GM23338 (cell line): ENCODE data around the gene CSNK1G1. TPM values are rescaled to one million over a fixed set of nuclear protein-coding genes. Genes with fewer than 3 reads are reported as not detected.

Source experiments
- ATAC-seq: fragments of 200-7000 bp; cut with Tn5 transposase; 3 replicates; pipeline ENCODE4 v1.9.1; 2020
- DNase-seq: peaks from one replicate; pipeline ENCODE4 v3.0.0-alpha.2; 2015; ENCODE audit warnings: low spot score
- H2AFZ ChIP-seq: fragments of 200-600 bp; sonication (generic); 2 replicates; pipeline ENCODE4 v1.8.0; 2016; ENCODE audit warnings: antibody characterized with exemption, mild to moderate bottlenecking, moderate library complexity
- H3F3A ChIP-seq: fragments of 200-600 bp; sonication (generic); replicated peaks from 2 replicates; pipeline ENCODE4 v1.8.0; 2017; ENCODE audit warnings: antibody characterized with exemption, mixed run types, low read depth
- H3K27ac ChIP-seq: fragments of 200-600 bp; sonication (generic); 2 replicates; pipeline ENCODE4 v1.6.1; 2016; ENCODE audit warnings: low read depth
- H3K27me3 ChIP-seq: fragments of 200-600 bp; sonication (generic); 2 replicates; pipeline ENCODE4 v1.8.0; 2016; ENCODE audit warnings: mild to moderate bottlenecking, mixed run types, moderate library complexity; ENCODE audit not compliant: insufficient read depth
- H3K36me3 ChIP-seq: fragments of 200-600 bp; sonication (generic); 2 replicates; pipeline ENCODE4 v1.8.0; 2016; ENCODE audit warnings: mild to moderate bottlenecking; ENCODE audit not compliant: insufficient read depth
- H3K4me1 ChIP-seq: fragments of 200-600 bp; sonication (generic); 2 replicates; pipeline ENCODE4 v1.8.0; 2016; ENCODE audit warnings: mild to moderate bottlenecking, moderate library complexity; ENCODE audit not compliant: insufficient read depth
- H3K4me2 ChIP-seq: fragments of 200-600 bp; sonication (generic); 2 replicates; pipeline ENCODE4 v1.7.1; 2017; ENCODE audit warnings: mixed run types
- H3K4me3 ChIP-seq: fragments of 200-600 bp; sonication (generic); 2 replicates; pipeline ENCODE4 v1.6.1; 2016; ENCODE audit warnings: mixed run types
- H3K79me2 ChIP-seq: fragments of 200-600 bp; sonication (generic); replicated peaks from 2 replicates; pipeline ENCODE4 v1.8.0; 2017; ENCODE audit warnings: mild to moderate bottlenecking; ENCODE audit not compliant: insufficient read depth
- H3K9me2 ChIP-seq: fragments of 200-600 bp; sonication (generic); 2 replicates; pipeline ENCODE4 v1.8.0; 2017; ENCODE audit not compliant: insufficient read depth
- H4K20me1 ChIP-seq: fragments of 200-600 bp; sonication (generic); replicated peaks from 2 replicates; pipeline ENCODE4 v1.8.0; 2017; ENCODE audit warnings: mild to moderate bottlenecking; ENCODE audit not compliant: insufficient read depth
- H3K27ac Mint-ChIP-seq: 2 replicates; pipeline ENCODE4 v1.8.0; 2020; ENCODE audit warnings: inconsistent platforms, mild to moderate bottlenecking, moderate library complexity, mixed read lengths
- H3K27me3 Mint-ChIP-seq: 3 replicates; pipeline ENCODE4 v1.8.0; 2022; ENCODE audit warnings: low read depth, mild to moderate bottlenecking, moderate library complexity, mixed read lengths, inconsistent platforms; ENCODE audit not compliant: insufficient read depth, poor library complexity
- H3K36me3 Mint-ChIP-seq: 3 replicates; pipeline ENCODE4 v1.8.0; 2021; ENCODE audit warnings: low read depth, mild to moderate bottlenecking, inconsistent platforms, moderate library complexity, mixed read lengths
- H3K4me1 Mint-ChIP-seq: 3 replicates; pipeline ENCODE4 v1.8.0; 2020; ENCODE audit warnings: mild to moderate bottlenecking, inconsistent platforms, mixed read lengths
- H3K4me3 Mint-ChIP-seq: 3 replicates; pipeline ENCODE4 v1.8.0; 2021; ENCODE audit warnings: moderate library complexity, mild to moderate bottlenecking, inconsistent platforms, mixed read lengths
- H3K9me3 Mint-ChIP-seq: 3 replicates; pipeline ENCODE4 v1.8.0; 2020; ENCODE audit warnings: moderate library complexity, mild to moderate bottlenecking, inconsistent platforms, mixed read lengths
- CREB1 ChIP-seq: fragments of 250-450 bp; sonication (Bioruptor Pico); IDR thresholded peaks from 2 replicates; pipeline ENCODE4 v1.5.0; 2020; ENCODE audit warnings: low read depth, mild to moderate bottlenecking, moderate library complexity
- EZH2 ChIP-seq: fragments of 200-600 bp; sonication (generic); IDR thresholded peaks from one replicate; pipeline ENCODE4 v1.8.0; 2017; ENCODE audit warnings: antibody characterized with exemption, mild to moderate bottlenecking, low read depth; ENCODE audit not compliant: unreplicated experiment
- EZH2phosphoT487 ChIP-seq: fragments of 200-600 bp; sonication (generic); IDR thresholded peaks from one replicate; pipeline ENCODE4 v1.8.1; 2018; ENCODE audit warnings: antibody characterized with exemption; ENCODE audit not compliant: unreplicated experiment
- JUNB ChIP-seq: IDR thresholded peaks from one replicate; pipeline ENCODE4 v1.6.1; 2016; ENCODE audit warnings: antibody characterized with exemption; ENCODE audit not compliant: unreplicated experiment
- NANOG ChIP-seq: IDR thresholded peaks from 2 replicates; pipeline ENCODE4 v1.6.1; 2016; ENCODE audit warnings: antibody characterized with exemption, borderline replicate concordance
- POLR2AphosphoS5 ChIP-seq: IDR thresholded peaks from 2 replicates; pipeline ENCODE4 v1.6.1; 2016; ENCODE audit warnings: antibody characterized with exemption, low read depth
- STAT1 ChIP-seq: IDR thresholded peaks from one replicate; pipeline ENCODE4 v1.6.1; 2016; ENCODE audit warnings: antibody characterized with exemption; ENCODE audit not compliant: unreplicated experiment
- ZNF114 ChIP-seq: fragments of 250-450 bp; sonication (Bioruptor Pico); IDR thresholded peaks from 2 replicates; pipeline ENCODE4 v1.5.0; 2020; ENCODE audit warnings: mild to moderate bottlenecking, moderate library complexity
- ZNF331 ChIP-seq: fragments of 250-450 bp; sonication (Bioruptor Pico); IDR thresholded peaks from 2 replicates; pipeline ENCODE4 v1.5.0; 2020; ENCODE audit warnings: low read depth, mild to moderate bottlenecking, moderate library complexity
- polyA plus RNA-seq: library from polyadenylated mRNA; unstranded; fragments of >200 nt; fragmentation: Nextera tagmentation; extraction: Ambion mirVana; gene quantifications from 2 replicates; pipeline ENCODE4 v1.2.1, GENCODE V29; 2016
- total RNA-seq: library from RNA; depleted of rRNA; stranded (reverse); fragments of >200 nt; shearing (Covaris generic); gene quantifications from 2 replicates; pipeline ENCODE4 v1.2.3, GENCODE V29; 2014
- TF ChIP-seq, protein P1 (sequence below): IDR thresholded peaks from 2 replicates; pipeline ENCODE4 v1.6.1; 2016; ENCODE audit warnings: antibody characterized with exemption
- TF ChIP-seq, protein P2 (sequence below), 2 experiments: fragments of 200-600 bp in 1 of 2; sonication (generic) in 1 of 2; conservative IDR thresholded peaks; 2 replicates each; pipeline versions ENCODE4 v1.5.1 to v1.6.1; 2016 to 2017; ENCODE audit warnings: antibody characterized with exemption in 2 of 2, low read depth in 2 of 2, mild to moderate bottlenecking in 2 of 2, moderate library complexity in 1 of 2
- TF ChIP-seq, protein P3 (sequence below): fragments of 250-450 bp; sonication (Bioruptor Pico); IDR thresholded peaks from 2 replicates; pipeline ENCODE4 v1.5.0; 2020; ENCODE audit warnings: mild to moderate bottlenecking, moderate library complexity

The CSNK1G1 gene
- total and polyA plus RNA-seq, 2 experiments from 2014 or later: 9.3 to 13.4 TPM

DNA sequence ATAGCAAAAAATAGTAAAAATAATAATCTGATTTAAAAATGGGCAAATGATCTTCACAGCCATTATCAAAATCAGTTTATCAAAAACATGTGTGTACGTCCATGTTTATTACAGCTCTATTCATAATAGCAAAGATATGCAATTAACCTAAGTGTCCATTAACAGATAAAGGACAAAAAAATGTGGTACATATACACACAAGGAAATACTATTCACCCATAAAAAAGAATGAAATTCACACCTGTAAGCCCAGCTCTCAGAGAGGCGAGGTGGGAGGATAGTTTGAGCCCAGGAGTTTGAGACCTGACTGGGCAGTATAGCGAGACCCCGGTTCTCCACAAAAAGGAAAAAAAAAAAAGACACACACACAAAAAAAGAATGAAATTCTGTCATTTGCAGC lies 110.6 kb downstream of the CSNK1G1 start:
- Histone ChIP-seq H3K36me3 (no peaks in the 10 kb centered on the region), H3K27ac (no peak overlapping the region), H3K27me3 (no peaks in the 10 kb centered on the region), H3K4me3 (no peak overlapping the region), H3K79me2 (0 out of 2 replicates have a peak, but pooled peaks cover 3% of the 10 kb centered on the region), H2AFZ (no peak overlapping the region), H3K4me2 (no peak overlapping the region), H3F3A (no peaks in the 10 kb centered on the region), H3K9me2 (no peaks in the 10 kb centered on the region), H4K20me1 (no peaks in the 10 kb centered on the region), H3K4me1 (peaks cover 14% of the 10 kb centered on the region; the same call in 1 of the 2 replicates)
- Mint-ChIP-seq H3K36me3 (no peaks in the 10 kb centered on the region; the same call in 2 of the 3 replicates), H3K4me3 (no peak overlapping the region), H3K9me3 (no peaks in the 10 kb centered on the region), H3K27ac (no peak overlapping the region), H3K4me1 (peaks cover 19% of the 10 kb centered on the region), H3K27me3 (no peaks in the 10 kb centered on the region)
- TF ChIP-seq STAT1: no peak
- TF ChIP-seq, protein P1, sequence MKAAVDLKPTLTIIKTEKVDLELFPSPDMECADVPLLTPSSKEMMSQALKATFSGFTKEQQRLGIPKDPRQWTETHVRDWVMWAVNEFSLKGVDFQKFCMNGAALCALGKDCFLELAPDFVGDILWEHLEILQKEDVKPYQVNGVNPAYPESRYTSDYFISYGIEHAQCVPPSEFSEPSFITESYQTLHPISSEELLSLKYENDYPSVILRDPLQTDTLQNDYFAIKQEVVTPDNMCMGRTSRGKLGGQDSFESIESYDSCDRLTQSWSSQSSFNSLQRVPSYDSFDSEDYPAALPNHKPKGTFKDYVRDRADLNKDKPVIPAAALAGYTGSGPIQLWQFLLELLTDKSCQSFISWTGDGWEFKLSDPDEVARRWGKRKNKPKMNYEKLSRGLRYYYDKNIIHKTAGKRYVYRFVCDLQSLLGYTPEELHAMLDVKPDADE: no peak
- no peak for TF ChIP-seq EZH2
- TF ChIP-seq POLR2AphosphoS5: no peak
- TF ChIP-seq, protein P2, sequence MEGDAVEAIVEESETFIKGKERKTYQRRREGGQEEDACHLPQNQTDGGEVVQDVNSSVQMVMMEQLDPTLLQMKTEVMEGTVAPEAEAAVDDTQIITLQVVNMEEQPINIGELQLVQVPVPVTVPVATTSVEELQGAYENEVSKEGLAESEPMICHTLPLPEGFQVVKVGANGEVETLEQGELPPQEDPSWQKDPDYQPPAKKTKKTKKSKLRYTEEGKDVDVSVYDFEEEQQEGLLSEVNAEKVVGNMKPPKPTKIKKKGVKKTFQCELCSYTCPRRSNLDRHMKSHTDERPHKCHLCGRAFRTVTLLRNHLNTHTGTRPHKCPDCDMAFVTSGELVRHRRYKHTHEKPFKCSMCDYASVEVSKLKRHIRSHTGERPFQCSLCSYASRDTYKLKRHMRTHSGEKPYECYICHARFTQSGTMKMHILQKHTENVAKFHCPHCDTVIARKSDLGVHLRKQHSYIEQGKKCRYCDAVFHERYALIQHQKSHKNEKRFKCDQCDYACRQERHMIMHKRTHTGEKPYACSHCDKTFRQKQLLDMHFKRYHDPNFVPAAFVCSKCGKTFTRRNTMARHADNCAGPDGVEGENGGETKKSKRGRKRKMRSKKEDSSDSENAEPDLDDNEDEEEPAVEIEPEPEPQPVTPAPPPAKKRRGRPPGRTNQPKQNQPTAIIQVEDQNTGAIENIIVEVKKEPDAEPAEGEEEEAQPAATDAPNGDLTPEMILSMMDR (conservative IDR thresholded peaks at IDR 0.05; ENCODE audit: low read depth in 2 of 2): no peak
- TF ChIP-seq, protein P3, sequence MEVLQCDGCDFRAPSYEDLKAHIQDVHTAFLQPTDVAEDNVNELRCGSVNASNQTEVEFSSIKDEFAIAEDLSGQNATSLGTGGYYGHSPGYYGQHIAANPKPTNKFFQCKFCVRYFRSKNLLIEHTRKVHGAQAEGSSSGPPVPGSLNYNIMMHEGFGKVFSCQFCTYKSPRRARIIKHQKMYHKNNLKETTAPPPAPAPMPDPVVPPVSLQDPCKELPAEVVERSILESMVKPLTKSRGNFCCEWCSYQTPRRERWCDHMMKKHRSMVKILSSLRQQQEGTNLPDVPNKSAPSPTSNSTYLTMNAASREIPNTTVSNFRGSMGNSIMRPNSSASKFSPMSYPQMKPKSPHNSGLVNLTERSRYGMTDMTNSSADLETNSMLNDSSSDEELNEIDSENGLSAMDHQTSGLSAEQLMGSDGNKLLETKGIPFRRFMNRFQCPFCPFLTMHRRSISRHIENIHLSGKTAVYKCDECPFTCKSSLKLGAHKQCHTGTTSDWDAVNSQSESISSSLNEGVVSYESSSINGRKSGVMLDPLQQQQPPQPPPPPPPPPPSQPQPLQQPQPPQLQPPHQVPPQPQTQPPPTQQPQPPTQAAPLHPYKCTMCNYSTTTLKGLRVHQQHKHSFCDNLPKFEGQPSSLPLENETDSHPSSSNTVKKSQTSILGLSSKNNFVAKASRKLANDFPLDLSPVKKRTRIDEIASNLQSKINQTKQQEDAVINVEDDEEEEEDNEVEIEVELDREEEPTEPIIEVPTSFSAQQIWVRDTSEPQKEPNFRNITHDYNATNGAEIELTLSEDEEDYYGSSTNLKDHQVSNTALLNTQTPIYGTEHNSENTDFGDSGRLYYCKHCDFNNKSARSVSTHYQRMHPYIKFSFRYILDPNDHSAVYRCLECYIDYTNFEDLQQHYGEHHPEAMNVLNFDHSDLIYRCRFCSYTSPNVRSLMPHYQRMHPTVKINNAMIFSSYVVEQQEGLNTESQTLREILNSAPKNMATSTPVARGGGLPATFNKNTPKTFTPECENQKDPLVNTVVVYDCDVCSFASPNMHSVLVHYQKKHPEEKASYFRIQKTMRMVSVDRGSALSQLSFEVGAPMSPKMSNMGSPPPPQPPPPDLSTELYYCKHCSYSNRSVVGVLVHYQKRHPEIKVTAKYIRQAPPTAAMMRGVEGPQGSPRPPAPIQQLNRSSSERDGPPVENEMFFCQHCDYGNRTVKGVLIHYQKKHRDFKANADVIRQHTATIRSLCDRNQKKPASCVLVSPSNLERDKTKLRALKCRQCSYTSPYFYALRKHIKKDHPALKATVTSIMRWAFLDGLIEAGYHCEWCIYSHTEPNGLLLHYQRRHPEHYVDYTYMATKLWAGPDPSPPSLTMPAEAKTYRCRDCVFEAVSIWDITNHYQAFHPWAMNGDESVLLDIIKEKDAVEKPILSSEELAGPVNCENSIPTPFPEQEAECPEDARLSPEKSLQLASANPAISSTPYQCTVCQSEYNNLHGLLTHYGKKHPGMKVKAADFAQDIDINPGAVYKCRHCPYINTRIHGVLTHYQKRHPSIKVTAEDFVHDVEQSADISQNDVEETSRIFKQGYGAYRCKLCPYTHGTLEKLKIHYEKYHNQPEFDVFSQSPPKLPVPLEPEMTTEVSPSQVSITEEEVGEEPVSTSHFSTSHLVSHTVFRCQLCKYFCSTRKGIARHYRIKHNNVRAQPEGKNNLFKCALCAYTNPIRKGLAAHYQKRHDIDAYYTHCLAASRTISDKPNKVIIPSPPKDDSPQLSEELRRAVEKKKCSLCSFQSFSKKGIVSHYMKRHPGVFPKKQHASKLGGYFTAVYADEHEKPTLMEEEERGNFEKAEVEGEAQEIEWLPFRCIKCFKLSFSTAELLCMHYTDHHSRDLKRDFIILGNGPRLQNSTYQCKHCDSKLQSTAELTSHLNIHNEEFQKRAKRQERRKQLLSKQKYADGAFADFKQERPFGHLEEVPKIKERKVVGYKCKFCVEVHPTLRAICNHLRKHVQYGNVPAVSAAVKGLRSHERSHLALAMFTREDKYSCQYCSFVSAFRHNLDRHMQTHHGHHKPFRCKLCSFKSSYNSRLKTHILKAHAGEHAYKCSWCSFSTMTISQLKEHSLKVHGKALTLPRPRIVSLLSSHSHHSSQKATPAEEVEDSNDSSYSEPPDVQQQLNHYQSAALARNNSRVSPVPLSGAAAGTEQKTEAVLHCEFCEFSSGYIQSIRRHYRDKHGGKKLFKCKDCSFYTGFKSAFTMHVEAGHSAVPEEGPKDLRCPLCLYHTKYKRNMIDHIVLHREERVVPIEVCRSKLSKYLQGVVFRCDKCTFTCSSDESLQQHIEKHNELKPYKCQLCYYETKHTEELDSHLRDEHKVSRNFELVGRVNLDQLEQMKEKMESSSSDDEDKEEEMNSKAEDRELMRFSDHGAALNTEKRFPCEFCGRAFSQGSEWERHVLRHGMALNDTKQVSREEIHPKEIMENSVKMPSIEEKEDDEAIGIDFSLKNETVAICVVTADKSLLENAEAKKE: no peak
- TF ChIP-seq JUNB: no peak
- TF ChIP-seq ZNF331 (CRISPR knock-in tag): no peak
- no peak for TF ChIP-seq NANOG
- TF ChIP-seq ZNF114: no peak
- no peak for TF ChIP-seq EZH2phosphoT487
- TF ChIP-seq CREB1: no peak
- ATAC-seq: no peak
- DNase-seq: no peak
